ENCODE results near the gene SWAP70. TPM values are rescaled to one million over a fixed set of nuclear protein-coding genes. Genes with fewer than 3 reads are reported as not detected.
A peak's percentile ranks its signal among the peaks of the same experiment; 100 is the strongest.

Gene SWAP70
- total RNA-seq, 1 experiment from 2014 or later: 8.6 TPM

DNA sequence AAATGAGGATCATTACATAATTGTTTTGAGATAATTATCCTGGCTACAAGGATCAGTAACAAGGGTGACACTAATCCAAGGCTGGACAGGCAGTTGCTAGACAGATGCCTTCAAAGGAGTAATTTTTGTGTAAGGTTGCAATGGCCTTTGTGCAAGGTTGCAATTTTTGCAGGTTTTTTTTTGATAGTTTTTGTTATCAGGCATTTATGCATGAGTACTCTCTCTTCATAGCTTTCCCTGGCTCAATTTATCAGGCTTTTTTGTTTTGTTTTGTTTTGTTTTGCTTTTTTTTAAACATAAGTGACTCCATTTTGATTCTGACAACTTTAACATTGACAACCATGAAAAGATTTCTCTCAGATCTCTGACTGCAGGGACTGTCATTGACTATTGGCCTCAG is 110.2 kb downstream of the SWAP70 start:
- no peak overlapping the region for H3K4me2 ChIP-seq (ENCODE audit: low read length)
- no peaks in the 10 kb centered on the region for H3K9me2 ChIP-seq (replicated peaks; ENCODE audit: low read length)
- TF ChIP-seq, protein P1, sequence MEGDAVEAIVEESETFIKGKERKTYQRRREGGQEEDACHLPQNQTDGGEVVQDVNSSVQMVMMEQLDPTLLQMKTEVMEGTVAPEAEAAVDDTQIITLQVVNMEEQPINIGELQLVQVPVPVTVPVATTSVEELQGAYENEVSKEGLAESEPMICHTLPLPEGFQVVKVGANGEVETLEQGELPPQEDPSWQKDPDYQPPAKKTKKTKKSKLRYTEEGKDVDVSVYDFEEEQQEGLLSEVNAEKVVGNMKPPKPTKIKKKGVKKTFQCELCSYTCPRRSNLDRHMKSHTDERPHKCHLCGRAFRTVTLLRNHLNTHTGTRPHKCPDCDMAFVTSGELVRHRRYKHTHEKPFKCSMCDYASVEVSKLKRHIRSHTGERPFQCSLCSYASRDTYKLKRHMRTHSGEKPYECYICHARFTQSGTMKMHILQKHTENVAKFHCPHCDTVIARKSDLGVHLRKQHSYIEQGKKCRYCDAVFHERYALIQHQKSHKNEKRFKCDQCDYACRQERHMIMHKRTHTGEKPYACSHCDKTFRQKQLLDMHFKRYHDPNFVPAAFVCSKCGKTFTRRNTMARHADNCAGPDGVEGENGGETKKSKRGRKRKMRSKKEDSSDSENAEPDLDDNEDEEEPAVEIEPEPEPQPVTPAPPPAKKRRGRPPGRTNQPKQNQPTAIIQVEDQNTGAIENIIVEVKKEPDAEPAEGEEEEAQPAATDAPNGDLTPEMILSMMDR (conservative IDR thresholded peaks at IDR 0.05; ENCODE audit: low read depth, low read length): no peak
- no peak for TF ChIP-seq EZH2phosphoT487 (IDR thresholded peaks at IDR 0.05; ENCODE audit: borderline replicate concordance, low read length)
- no peak for TF ChIP-seq EZH2 (IDR thresholded peaks at IDR 0.05; ENCODE audit: low read length, unreplicated experiment)
- H3K9me3 ChIP-seq (ENCODE audit: low read length): no peaks in the 10 kb centered on the region
- no peaks in the 10 kb centered on the region for H3F3A ChIP-seq (ENCODE audit: low read length, unreplicated experiment)
- H3K4me3 ChIP-seq (ENCODE audit: low read length): no peak overlapping the region
- no peak for ATAC-seq
- H4K20me1 ChIP-seq (ENCODE audit: low read length): no peaks in the 10 kb centered on the region; the same call in 1 of the 2 replicates
- H3K79me2 ChIP-seq (ENCODE audit: low read length): no peaks in the 10 kb centered on the region
- no peaks in the 10 kb centered on the region for H3K27me3 ChIP-seq (ENCODE audit: low read length)
- DNase-seq: no peak
- no peaks in the 10 kb centered on the region for H3K36me3 ChIP-seq (ENCODE audit: low read depth, low read length)
- intact Hi-C loops (cut with micrococcal nuclease): loop anchor here (2.0 kb wide), 1 partner anchor 65 kb away; no protein-coding TSS in a partner anchor
- no TSS peak for BruUV-seq (replicated peaks)
- H3K4me1 ChIP-seq (ENCODE audit: insufficient read depth, low read length): peaks cover 28% of the 10 kb centered on the region
- no peak overlapping the region for H3K9ac ChIP-seq (ENCODE audit: low read length)
- POLR2A ChIA-PET (ENCODE audit: unreplicated experiment): no interaction called here
- CTCF ChIA-PET: no interaction called here
- H2AFZ ChIP-seq (ENCODE audit: low read length): no peak overlapping the region
- H3K27ac ChIP-seq (ENCODE audit: low read length): no peak overlapping the region

DNA sequence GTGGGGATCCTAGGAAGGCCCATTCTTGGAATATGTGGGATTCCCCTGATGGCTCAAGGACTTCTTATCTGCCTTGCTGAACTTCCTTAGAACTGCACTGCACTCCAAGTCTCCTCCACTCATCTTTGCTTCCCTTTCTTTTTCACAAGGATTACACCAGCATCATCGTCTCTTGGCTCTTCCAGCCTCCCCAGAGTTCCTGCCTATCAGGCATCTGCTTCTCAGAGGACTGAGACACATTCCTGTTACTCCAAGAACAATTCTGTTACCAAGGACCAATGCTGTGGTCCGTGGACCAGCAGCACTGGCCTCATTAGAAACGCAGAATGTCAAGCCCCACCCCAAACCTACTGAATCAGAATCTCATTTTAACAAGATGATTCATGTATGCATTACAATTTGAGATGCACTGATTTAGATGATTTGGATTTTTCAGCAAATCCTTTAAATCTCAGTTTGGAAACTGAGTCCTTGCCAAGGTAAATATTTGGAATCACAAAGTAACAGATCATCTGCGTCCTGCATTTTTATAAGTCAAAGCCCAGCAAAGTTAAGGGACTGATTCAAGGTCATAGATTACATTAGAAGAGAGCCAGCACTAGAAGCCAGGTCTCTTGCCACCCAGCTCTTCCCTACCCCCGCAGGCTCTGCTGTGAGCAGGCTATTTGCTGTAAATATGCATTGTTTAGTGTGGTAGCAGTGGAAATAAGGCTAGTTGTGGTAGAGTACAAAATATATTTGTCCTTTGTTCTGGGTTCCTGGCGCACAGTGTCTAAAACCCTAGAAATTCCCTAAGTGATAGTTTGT is 110.9 kb downstream of the SWAP70 start:
- intact Hi-C loops (cut with micrococcal nuclease): loop anchor here (2.0 kb wide), 1 partner anchor 64 kb away; no protein-coding TSS in a partner anchor
- Histone ChIP-seq H3K9ac (ENCODE audit: low read length) (no peak overlapping the region), H3K4me1 (ENCODE audit: insufficient read depth, low read length) (peaks cover 28% of the 10 kb centered on the region), H2AFZ (ENCODE audit: low read length) (no peak overlapping the region), H3K9me2 (replicated peaks; ENCODE audit: low read length) (no peaks in the 10 kb centered on the region), H3K36me3 (ENCODE audit: low read depth, low read length) (no peaks in the 10 kb centered on the region; the same call in 1 of the 2 replicates), H3F3A (ENCODE audit: low read length, unreplicated experiment) (no peaks in the 10 kb centered on the region), H3K79me2 (ENCODE audit: low read length) (no peaks in the 10 kb centered on the region), H3K27ac (ENCODE audit: low read length) (no peak overlapping the region), H3K9me3 (ENCODE audit: low read length) (no peaks in the 10 kb centered on the region), H3K4me2 (ENCODE audit: low read length) (peak overlapping the region; percentile 32), H3K4me3 (ENCODE audit: low read length) (no peak overlapping the region), H4K20me1 (ENCODE audit: low read length) (no peaks in the 10 kb centered on the region; the same call in 1 of the 2 replicates), H3K27me3 (ENCODE audit: low read length) (no peaks in the 10 kb centered on the region)
- DNase-seq (peak; percentile 84), ATAC-seq (peak; percentile 91)
- ChIA-PET POLR2A (ENCODE audit: unreplicated experiment) (no interaction called here), CTCF (no interaction called here)
- TF ChIP-seq EZH2phosphoT487 (IDR thresholded peaks at IDR 0.05; ENCODE audit: borderline replicate concordance, low read length) (no peak), EZH2 (IDR thresholded peaks at IDR 0.05; ENCODE audit: low read length, unreplicated experiment) (no peak)
- TF ChIP-seq, protein P1 (conservative IDR thresholded peaks at IDR 0.05; ENCODE audit: low read depth, low read length): no peak
- no TSS peak for BruUV-seq (replicated peaks)

DNA sequence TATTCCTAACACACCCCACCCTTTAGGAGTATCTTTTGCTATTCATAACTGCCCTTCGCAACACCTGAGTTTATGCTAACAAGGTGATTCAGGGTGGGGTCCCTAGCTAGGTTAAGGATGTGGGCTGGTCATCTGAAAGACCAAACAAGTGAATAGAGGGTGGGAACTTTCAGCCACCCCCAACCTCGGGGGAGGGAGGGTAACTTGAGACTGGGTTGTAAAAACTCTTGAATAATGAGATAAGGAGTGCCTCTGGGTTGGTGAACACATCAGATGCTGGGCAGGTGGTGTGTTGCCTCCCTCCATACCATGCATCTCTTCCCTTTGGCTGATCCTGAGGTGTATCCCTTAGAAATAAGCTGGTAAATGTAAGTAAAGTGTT is 111.5 kb downstream of the SWAP70 start:
- Histone ChIP-seq H3F3A (ENCODE audit: low read length, unreplicated experiment) (no peaks in the 10 kb centered on the region), H3K79me2 (ENCODE audit: low read length) (no peaks in the 10 kb centered on the region), H3K9me2 (replicated peaks; ENCODE audit: low read length) (no peaks in the 10 kb centered on the region), H3K9me3 (ENCODE audit: low read length) (no peaks in the 10 kb centered on the region), H3K27me3 (ENCODE audit: low read length) (no peaks in the 10 kb centered on the region), H3K4me3 (ENCODE audit: low read length) (no peak overlapping the region), H2AFZ (ENCODE audit: low read length) (no peak overlapping the region), H3K36me3 (ENCODE audit: low read depth, low read length) (no peaks in the 10 kb centered on the region; the same call in 1 of the 2 replicates), H3K4me1 (ENCODE audit: insufficient read depth, low read length) (peaks cover 28% of the 10 kb centered on the region), H3K4me2 (ENCODE audit: low read length) (peak overlapping the region; percentile 32), H4K20me1 (ENCODE audit: low read length) (no peaks in the 10 kb centered on the region; the same call in 1 of the 2 replicates), H3K27ac (ENCODE audit: low read length) (no peak overlapping the region), H3K9ac (ENCODE audit: low read length) (no peak overlapping the region)
- POLR2A ChIA-PET (ENCODE audit: unreplicated experiment): no interaction called here
- DNase-seq: no peak
- intact Hi-C loops (cut with micrococcal nuclease): loop anchor here (2.0 kb wide), 1 partner anchor 63 kb away; no protein-coding TSS in a partner anchor
- no peak for TF ChIP-seq EZH2 (IDR thresholded peaks at IDR 0.05; ENCODE audit: low read length, unreplicated experiment)
- TF ChIP-seq EZH2phosphoT487 (IDR thresholded peaks at IDR 0.05; ENCODE audit: borderline replicate concordance, low read length): no peak
- TF ChIP-seq, protein P1 (conservative IDR thresholded peaks at IDR 0.05; ENCODE audit: low read depth, low read length): no peak
- no peak for ATAC-seq
- CTCF ChIA-PET: no interaction called here
- no TSS peak for BruUV-seq (replicated peaks)

Measured in PC-3 (cell line).